Keratinocyte (primary cell): ENCODE results near the gene EML1.

ENCODE experiments used
- EZH2 ChIP-seq: IDR thresholded peaks from one replicate; pipeline ENCODE4 v1.6.1; 2012; ENCODE audit warnings: inconsistent platforms, mild to moderate bottlenecking, low read length, moderate library complexity
- TF ChIP-seq, protein P1 (sequence below), 3 experiments: IDR thresholded peaks in 1 of 3; conservative IDR thresholded peaks in 1 of 3; optimal IDR thresholded peaks in 1 of 3; 2 replicates in 2 of 3; 3 replicates in 1 of 3; pipeline versions ENCODE3 to v1.5.1; 2011; ENCODE audit warnings: low read length in 3 of 3, mild to moderate bottlenecking in 3 of 3, moderate library complexity in 2 of 3, control low read depth in 1 of 3, inconsistent platforms in 1 of 3; ENCODE audit not compliant: insufficient read depth in 2 of 3; ENCODE audit errors: extremely low read depth in 1 of 3

DNA sequence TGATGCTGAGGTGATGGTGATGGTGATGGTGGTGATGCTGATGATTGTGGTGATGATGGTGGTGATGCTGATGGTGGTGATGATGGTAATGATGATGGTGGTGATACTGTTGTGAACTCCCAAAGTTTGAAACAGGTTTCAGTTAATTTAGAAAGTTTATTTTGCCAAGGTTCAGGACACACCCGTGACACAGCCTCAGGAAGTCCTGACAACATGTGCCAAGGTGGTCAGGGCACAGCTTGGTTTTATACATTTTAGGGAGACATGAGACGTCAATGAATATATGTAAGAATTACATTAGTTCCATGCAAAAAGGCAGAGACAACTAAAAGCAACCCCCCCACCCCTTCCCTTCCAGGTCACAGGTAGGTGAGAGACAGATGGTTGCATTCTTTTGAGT, 159.2 kb downstream of the EML1 start:
- TF ChIP-seq, protein P1, sequence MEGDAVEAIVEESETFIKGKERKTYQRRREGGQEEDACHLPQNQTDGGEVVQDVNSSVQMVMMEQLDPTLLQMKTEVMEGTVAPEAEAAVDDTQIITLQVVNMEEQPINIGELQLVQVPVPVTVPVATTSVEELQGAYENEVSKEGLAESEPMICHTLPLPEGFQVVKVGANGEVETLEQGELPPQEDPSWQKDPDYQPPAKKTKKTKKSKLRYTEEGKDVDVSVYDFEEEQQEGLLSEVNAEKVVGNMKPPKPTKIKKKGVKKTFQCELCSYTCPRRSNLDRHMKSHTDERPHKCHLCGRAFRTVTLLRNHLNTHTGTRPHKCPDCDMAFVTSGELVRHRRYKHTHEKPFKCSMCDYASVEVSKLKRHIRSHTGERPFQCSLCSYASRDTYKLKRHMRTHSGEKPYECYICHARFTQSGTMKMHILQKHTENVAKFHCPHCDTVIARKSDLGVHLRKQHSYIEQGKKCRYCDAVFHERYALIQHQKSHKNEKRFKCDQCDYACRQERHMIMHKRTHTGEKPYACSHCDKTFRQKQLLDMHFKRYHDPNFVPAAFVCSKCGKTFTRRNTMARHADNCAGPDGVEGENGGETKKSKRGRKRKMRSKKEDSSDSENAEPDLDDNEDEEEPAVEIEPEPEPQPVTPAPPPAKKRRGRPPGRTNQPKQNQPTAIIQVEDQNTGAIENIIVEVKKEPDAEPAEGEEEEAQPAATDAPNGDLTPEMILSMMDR (optimal IDR thresholded peaks at IDR 0.05 in 1 of 3, IDR thresholded peaks at IDR 0.05 in 1 of 3, conservative IDR thresholded peaks at IDR 0.05 in 1 of 3; ENCODE audit: extremely low read depth in 1 of 3, insufficient read depth in 2 of 3, low read length in 3 of 3): no peak
- no peak for TF ChIP-seq EZH2
